CD4-positive, alpha-beta T cell treated with Interleukin-2 at 100 ng/mL for 4 hours (primary cell): ENCODE data around the gene HDAC10.

Experiments used
- DNase-seq: peaks from one replicate; pipeline ENCODE4 v3.0.0-alpha.2; 2020; ENCODE audit warnings: low spot score

Gene HDAC10

GRCh38 chr22:50270666-50271394 lies 19.8 kb upstream of the HDAC10 start:
- peak; percentile 68 for DNase-seq

GRCh38 chr22:50269970-50270665 lies 19.1 kb upstream of the HDAC10 start, which contains the start of gene MAPK11:
TSS of gene MAPK11 (minus strand) at chr22:50270380. CDS start at chr22:50270292, 88 bp downstream.
- DNase-seq: peak; percentile 74

GRCh38 chr22:50269573-50269969 lies 18.5 kb upstream of the HDAC10 start:
- DNase-seq: no peak

GRCh38 chr22:50268655-50269113 lies 17.6 kb upstream of the HDAC10 start:
- DNase-seq: no peak

GRCh38 chr22:50267591-50268390 lies 16.7 kb upstream of the HDAC10 start:
- DNase-seq: peak; percentile 45

GRCh38 chr22:50266994-50267393 lies 15.9 kb upstream of the HDAC10 start:
- DNase-seq: no peak

- no peak for DNase-seq
Observed at GRCh38 chr22:50264946-50265669, 14.0 kb upstream of the HDAC10 start.

GRCh38 chr22:50264104-50264745 lies 13.2 kb upstream of the HDAC10 start:
- DNase-seq: no peak

GRCh38 chr22:50262973-50263617 lies 12.0 kb upstream of the HDAC10 start:
- no peak for DNase-seq

GRCh38 chr22:50262460-50262911 lies 11.4 kb upstream of the HDAC10 start:
- no peak for DNase-seq

GRCh38 chr22:50261615-50262459 lies 10.8 kb upstream of the HDAC10 start, which contains the start of gene MAPK12:
TSS of gene MAPK12 (minus strand) at chr22:50261683. CDS start at chr22:50261509, 174 bp downstream.
- DNase-seq: no peak

GRCh38 chr22:50260801-50261614 lies 9.9 kb upstream of the HDAC10 start:
- no peak for DNase-seq

- no peak for DNase-seq
Observed at GRCh38 chr22:50260434-50260800, 9.4 kb upstream of the HDAC10 start.

- no peak for DNase-seq
Observed at GRCh38 chr22:50259302-50259701, 8.2 kb upstream of the HDAC10 start.

GRCh38 chr22:50258361-50259292 lies 7.6 kb upstream of the HDAC10 start:
- DNase-seq: no peak

- DNase-seq: no peak
Observed at GRCh38 chr22:50257451-50258360, 6.6 kb upstream of the HDAC10 start.

GRCh38 chr22:50257041-50257440 lies 6.0 kb upstream of the HDAC10 start:
- no peak for DNase-seq
